ENCODE measurements around the gene KIF26B. TPM values are rescaled to one million over a fixed set of nuclear protein-coding genes. Genes with fewer than 3 reads are reported as not detected.

KIF26B gene
- total RNA-seq, 1 donor from 2014 or later, result 2.1 TPM

DNA sequence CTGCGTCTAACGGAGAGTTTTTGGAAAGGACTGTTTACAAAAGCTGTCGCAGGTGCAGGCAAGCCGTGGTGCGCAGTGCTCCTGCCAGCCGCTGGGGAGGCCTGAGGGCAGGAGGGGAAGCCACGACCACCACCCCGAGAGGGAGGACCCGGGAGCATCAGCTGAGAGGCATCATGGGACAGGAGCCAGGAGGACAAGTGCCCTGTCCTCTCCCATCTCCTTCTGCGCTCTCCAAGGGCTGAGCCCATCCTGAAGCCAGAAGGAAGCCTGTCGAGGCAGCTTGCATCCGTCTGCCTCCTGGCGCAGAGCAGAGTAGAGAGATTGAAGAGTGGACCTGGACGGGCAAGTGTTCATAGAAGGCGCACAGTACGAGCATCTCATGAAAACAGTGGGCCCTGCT is 310.9 kb downstream of the KIF26B start:
- FAIRE-seq, result no peak

DNA sequence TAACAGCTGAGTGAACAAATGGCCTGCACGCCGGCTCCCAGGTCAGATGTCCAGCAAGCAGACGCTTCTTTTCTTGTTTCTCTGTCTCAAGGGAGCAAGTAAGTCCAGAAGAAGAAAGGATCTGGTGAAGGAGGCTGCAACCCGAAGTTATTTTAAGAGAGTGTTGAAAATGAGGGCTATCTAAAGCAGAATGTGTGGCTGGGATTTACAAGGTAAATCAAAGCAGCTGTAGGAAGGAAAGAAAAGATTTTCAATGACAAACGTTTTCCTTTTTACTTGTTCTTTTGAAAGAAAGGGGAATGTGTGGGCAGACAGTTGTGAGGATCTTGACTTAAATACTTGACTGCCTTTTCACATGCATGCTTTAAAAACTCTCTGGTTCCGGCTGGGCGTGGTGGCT is 311.5 kb downstream of the KIF26B start:
- DNase-seq (ENCODE audit: low read depth) (no peak), FAIRE-seq (no peak)
- TF ChIP-seq, protein P1, sequence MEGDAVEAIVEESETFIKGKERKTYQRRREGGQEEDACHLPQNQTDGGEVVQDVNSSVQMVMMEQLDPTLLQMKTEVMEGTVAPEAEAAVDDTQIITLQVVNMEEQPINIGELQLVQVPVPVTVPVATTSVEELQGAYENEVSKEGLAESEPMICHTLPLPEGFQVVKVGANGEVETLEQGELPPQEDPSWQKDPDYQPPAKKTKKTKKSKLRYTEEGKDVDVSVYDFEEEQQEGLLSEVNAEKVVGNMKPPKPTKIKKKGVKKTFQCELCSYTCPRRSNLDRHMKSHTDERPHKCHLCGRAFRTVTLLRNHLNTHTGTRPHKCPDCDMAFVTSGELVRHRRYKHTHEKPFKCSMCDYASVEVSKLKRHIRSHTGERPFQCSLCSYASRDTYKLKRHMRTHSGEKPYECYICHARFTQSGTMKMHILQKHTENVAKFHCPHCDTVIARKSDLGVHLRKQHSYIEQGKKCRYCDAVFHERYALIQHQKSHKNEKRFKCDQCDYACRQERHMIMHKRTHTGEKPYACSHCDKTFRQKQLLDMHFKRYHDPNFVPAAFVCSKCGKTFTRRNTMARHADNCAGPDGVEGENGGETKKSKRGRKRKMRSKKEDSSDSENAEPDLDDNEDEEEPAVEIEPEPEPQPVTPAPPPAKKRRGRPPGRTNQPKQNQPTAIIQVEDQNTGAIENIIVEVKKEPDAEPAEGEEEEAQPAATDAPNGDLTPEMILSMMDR (IDR thresholded peaks at IDR 0.05; ENCODE audit: insufficient read depth, low read length, severe bottlenecking), result no peak
- H3K27me3 ChIP-seq (ENCODE audit: control insufficient read depth, insufficient read depth, low read length), result no peaks in the 10 kb centered on the region
- no peaks in the 10 kb centered on the region for H3K36me3 ChIP-seq (ENCODE audit: control insufficient read depth, insufficient read depth, low read length)
- H3K4me3 ChIP-seq (ENCODE audit: low read depth, low read length), result no peak overlapping the region

More for the DNA sequence above, 310.9 kb downstream of the KIF26B start:
- no peak for DNase-seq (ENCODE audit: low read depth)
- Histone ChIP-seq H3K36me3 (ENCODE audit: control insufficient read depth, insufficient read depth, low read length) (no peaks in the 10 kb centered on the region), H3K27me3 (ENCODE audit: control insufficient read depth, insufficient read depth, low read length) (no peaks in the 10 kb centered on the region), H3K4me3 (ENCODE audit: low read depth, low read length) (no peak overlapping the region)
- TF ChIP-seq, protein P1 (IDR thresholded peaks at IDR 0.05; ENCODE audit: insufficient read depth, low read length, severe bottlenecking), result no peak

- no peaks in the 10 kb centered on the region for H3K27me3 ChIP-seq (ENCODE audit: control insufficient read depth, insufficient read depth, low read length)
- DNase-seq (ENCODE audit: low read depth), result no peak
- TF ChIP-seq, protein P1 (IDR thresholded peaks at IDR 0.05; ENCODE audit: insufficient read depth, low read length, severe bottlenecking), result no peak
- no peak overlapping the region for H3K4me3 ChIP-seq (ENCODE audit: low read depth, low read length)
- no peak for FAIRE-seq
- no peaks in the 10 kb centered on the region for H3K36me3 ChIP-seq (ENCODE audit: control insufficient read depth, insufficient read depth, low read length)
These were observed 313.0 kb downstream of the KIF26B start for GRCh38 chr1:245467804-245468203.

DNA sequence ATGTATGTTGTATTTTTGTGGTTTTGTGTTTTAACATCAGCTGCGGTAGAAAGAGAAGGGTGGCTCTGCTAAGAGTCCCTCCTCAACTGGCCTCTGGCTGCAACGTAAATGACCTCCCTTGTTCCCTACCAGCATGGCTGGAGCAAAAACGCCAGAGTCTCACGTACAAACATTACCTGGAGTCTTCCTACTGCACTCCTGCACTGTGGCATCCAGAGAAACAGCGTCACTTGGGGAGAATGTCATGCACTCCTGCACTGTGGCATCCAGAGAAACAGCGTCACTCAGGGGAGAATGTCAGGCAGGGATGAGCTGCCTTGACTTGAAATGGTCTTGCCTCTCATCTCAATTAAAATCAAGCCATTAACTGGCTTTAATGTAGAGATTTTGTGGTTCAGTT is 314.2 kb downstream of the KIF26B start:
- DNase-seq (ENCODE audit: low read depth) (no peak), FAIRE-seq (no peak)
- Histone ChIP-seq H3K4me3 (ENCODE audit: low read depth, low read length) (no peak overlapping the region), H3K36me3 (ENCODE audit: control insufficient read depth, insufficient read depth, low read length) (no peaks in the 10 kb centered on the region), H3K27me3 (ENCODE audit: control insufficient read depth, insufficient read depth, low read length) (no peaks in the 10 kb centered on the region)
- TF ChIP-seq, protein P1 (IDR thresholded peaks at IDR 0.05; ENCODE audit: insufficient read depth, low read length, severe bottlenecking), result no peak

DNA sequence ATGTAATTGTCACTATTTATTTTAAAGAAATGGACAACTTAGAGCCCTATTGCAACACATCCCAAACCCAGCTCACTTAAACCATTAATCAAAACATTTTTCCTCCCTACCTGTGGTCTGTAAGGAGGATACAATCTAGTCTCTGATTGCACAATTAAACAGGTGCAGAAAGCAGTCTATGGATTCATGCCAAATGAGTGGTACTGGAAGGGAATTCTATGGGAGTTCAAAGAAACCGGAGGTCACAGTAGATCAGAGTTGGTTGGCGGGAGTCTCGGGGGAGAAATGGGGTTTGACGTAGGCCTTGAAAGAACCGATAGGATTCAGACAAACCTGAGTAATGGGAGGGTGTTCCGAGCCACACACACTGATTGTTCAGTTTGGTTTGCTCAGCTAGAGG is 314.9 kb downstream of the KIF26B start:
- FAIRE-seq (no peak), DNase-seq (ENCODE audit: low read depth) (no peak)
- no peaks in the 10 kb centered on the region for H3K36me3 ChIP-seq (ENCODE audit: control insufficient read depth, insufficient read depth, low read length)
- H3K4me3 ChIP-seq (ENCODE audit: low read depth, low read length), result no peak overlapping the region
- no peaks in the 10 kb centered on the region for H3K27me3 ChIP-seq (ENCODE audit: control insufficient read depth, insufficient read depth, low read length)
- TF ChIP-seq, protein P1 (IDR thresholded peaks at IDR 0.05; ENCODE audit: insufficient read depth, low read length, severe bottlenecking), result no peak

DNA sequence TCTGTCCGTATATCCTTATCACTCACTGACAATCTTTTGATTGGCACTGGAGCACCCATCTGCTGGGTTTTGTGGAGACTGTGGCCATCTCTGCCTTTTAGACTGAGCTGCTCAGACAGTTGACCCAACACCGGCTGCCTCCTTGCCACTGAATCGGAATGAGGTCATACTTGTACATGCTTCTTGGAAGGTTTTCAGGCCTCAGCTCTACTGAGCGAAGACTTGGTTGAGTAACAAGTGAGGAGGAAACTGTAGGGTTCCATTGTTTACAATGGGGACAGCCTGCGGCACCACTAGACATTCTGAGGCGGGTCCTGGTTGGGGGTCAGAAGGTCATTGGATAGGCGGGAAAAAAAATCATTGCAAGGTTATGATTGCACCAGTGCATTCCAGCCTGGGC is 320.3 kb downstream of the KIF26B start:
- no peak for FAIRE-seq

More for the DNA sequence above, 320.3 kb downstream of the KIF26B start:
- Histone ChIP-seq H3K4me3 (ENCODE audit: low read depth, low read length) (no peak overlapping the region), H3K36me3 (ENCODE audit: control insufficient read depth, insufficient read depth, low read length) (no peaks in the 10 kb centered on the region), H3K27me3 (ENCODE audit: control insufficient read depth, insufficient read depth, low read length) (no peaks in the 10 kb centered on the region)
- peak; percentile 64 for DNase-seq (ENCODE audit: low read depth)
- TF ChIP-seq, protein P1 (IDR thresholded peaks at IDR 0.05; ENCODE audit: insufficient read depth, low read length, severe bottlenecking), result no peak

Measured in bronchial epithelial cell (primary cell).